Kidney capillary endothelial cell (primary cell): ENCODE data around the gene SMARCB1.

Experiments used
- DNase-seq: peaks from one replicate; pipeline ENCODE4 v3.0.0-alpha.2; 2018; ENCODE audit warnings: low spot score

SMARCB1 gene

GRCh38 chr22:23762842-23763578, 23.8 kb upstream of the SMARCB1 start, which contains the start of gene C22orf15:
TSS of gene C22orf15 (plus strand) at chr22:23762990. CDS start at chr22:23763307, 317 bp downstream.
- no peak for DNase-seq

DNA sequence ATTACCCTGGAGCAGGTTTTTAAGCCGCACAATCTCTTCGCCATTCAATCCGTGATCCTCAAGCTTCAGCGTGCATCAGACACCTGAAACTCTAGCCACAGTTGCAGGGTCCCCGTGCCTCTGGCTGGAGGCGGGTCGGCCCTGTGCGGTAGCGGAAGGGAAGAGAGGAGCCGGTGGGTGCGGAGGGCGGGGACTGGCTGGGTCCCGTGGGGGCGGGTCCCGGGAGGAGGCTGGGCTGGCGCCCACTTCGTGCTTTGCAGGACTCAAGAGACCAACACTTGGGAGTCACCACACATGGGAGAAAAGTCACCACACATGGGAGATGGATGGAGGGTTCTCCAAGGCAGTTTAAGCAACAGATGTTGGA, 23.2 kb upstream of the SMARCB1 start:
- no peak for DNase-seq

DNA sequence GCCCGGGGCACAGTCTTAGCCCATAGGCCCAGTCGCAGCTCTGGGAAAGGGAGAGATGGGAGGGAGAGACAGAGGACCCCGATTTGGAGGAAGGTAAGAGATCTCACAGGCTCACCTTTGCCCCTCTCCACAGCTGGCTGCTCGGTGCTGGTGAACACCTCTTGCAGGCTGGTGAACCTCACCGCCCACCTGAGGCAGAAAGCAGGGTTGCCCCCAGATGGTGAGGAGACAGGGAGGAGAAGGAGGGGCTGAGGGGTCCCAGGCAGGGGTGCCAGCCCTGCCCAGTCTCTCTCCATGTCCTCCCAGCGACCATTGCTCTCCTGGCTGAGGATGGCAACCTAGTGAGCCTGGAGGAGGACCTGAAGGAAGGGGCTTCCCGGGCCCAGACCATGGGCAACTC, 22.8 kb upstream of the SMARCB1 start:
- no peak for DNase-seq

- no peak for DNase-seq
Observed at GRCh38 chr22:23764899-23765881, 21.6 kb upstream of the SMARCB1 start.

GRCh38 chr22:23767303-23767672, 19.5 kb upstream of the SMARCB1 start:
- no peak for DNase-seq

DNA sequence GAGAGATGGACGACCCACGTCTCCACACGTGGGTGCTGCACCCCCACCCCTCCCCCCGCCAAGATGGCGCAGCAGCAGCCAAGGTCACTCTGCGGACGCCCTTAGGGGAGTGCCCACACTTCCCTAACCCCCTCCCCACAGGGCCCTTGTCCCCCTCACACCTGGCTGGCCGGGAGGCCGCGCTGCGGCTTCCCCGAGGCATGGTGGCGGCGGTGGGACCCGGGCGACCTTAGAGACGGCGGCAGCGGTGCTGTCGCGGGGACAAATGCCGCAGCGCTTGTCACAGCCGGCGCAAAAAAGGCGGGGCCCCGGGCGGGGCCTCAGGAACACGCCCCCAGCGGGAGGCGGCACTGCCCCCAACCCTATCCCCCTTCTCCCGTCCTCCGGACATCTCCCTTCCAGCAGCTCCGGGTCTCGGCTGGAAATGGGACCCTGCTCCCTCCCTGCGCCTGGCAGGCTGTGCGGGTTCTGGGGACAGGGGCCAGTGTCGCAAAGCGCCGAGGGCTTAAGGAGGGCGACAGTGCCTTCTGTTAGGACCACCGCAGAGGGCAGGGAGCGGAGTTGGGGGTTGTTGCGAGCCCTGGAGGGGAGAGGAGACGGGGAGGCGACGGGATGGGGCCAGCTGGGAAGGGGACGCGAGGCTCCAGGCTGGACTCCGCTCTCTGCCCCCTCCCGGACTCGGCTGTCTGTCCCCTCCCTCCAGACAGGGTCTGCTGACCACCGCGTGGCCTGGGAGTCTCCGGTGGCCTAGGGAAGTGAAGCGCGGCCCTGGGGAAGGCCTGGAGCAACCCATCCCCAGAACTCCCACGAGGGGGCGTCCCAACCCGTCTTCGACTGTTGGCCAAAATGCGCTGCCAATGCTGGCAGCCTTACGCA, 18.9 kb upstream of the SMARCB1 start, which contains the start of gene CHCHD10:
CHCHD10 (minus strand) TSS at position 300 of the 876 bp plus-strand sequence; CDS start at position 202, 98 bp downstream.
- peak; percentile 77 for DNase-seq

DNA sequence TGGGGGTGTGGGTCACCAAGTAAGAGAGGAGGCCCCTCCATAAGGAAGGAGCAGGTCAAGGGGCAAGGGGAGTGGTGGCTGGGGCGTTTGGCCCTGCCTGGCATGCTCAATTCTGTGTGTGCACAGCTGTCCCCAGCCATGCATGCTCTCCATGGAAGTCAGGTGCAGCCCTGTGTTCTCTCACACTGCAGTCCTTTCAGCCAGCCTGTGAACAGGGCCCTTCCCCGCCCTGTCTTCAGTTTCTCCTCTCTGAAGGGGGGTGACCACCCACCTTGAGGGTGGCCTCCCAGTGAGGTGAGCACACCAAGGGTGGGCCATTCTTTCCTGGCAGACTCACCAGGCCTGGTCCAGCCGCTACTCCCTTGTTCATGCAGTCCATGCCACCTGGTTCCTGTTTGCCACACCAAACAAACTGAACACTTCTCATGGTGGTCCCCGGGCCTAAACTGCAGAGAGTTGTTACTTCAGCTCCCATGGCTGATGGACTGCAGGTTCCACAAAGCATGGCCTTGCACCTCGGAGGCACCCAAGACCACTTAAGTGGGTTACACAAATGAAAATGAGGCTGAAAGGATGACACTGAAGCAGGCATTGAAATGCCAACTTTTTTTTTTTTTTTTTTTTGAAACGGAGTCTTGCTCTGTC, 17.3 kb upstream of the SMARCB1 start:
- DNase-seq, result no peak

- DNase-seq, result no peak
Observed at GRCh38 chr22:23772315-23772648, 14.5 kb upstream of the SMARCB1 start.

DNA sequence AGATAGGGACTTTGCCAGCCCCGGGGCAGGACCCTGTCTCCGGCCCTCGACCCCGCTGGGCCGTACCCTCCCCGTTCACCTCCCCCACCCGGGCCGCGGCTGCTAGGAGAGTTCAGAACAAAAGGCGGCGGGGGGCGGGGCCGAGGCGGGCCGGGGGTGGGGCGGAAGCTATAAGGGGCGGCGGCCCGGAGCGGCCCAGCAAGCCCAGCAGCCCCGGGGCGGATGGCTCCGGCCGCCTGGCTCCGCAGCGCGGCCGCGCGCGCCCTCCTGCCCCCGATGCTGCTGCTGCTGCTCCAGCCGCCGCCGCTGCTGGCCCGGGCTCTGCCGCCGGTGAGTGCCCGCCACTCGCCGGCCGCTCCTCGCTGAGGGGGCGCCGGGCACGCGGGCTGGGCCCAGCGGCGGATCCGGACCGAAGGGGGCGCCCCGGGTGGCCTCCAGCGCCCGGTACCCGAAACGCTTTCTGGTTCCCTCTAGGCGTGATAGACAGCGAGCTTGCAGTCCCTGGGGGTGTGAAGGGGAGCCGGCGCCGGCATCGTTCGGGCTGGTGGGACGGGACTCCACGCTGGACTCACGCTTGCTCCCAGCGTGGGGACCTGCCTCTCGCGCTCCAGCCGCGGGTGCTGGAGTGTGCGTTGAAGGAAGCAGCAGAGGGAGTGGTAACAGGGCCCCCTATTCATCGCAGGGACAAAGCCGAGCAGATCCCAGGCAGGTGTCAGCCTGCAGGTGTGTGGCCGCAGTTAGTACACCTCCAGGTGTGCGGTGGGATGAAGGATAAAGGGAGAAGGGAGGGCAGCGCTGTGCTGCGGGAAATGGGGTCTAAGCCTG, 13.9 kb upstream of the SMARCB1 start, which contains the start of gene MMP11:
MMP11 (plus strand) TSS at position 201 of the 825 bp plus-strand sequence; CDS start at position 223, 22 bp downstream.
- DNase-seq, result no peak

DNA sequence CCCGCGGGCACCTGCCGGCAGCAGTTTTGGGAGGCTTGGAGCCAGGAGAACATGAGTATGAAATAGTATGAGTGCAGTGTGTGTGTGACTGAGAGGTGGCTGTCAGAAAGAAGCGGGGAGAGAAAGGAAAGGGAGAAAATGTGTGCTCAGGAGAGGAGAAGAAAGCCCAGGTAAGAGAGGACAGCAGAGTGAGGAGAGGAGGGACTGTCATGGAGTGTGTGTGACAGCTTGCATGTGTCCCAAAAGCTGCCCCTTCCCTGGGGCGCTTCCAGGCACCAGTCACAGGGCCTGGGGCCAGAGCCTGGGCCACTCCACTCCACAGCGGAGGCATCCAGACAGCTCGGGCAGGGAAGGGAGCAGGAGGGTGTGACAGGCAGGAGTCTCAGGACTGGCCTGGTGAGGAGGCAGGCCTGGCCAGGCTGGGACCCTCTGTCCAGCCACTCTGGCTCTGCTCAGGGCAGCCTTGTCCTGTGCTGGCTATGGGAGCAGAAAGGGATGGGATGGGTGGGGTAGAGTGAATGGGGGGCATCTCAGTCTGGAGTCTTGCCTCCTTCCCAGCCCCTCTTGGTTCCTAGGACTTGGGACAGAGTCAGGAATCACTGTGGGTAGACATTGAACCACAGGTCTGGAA, 13.2 kb upstream of the SMARCB1 start:
- DNase-seq, result no peak

DNA sequence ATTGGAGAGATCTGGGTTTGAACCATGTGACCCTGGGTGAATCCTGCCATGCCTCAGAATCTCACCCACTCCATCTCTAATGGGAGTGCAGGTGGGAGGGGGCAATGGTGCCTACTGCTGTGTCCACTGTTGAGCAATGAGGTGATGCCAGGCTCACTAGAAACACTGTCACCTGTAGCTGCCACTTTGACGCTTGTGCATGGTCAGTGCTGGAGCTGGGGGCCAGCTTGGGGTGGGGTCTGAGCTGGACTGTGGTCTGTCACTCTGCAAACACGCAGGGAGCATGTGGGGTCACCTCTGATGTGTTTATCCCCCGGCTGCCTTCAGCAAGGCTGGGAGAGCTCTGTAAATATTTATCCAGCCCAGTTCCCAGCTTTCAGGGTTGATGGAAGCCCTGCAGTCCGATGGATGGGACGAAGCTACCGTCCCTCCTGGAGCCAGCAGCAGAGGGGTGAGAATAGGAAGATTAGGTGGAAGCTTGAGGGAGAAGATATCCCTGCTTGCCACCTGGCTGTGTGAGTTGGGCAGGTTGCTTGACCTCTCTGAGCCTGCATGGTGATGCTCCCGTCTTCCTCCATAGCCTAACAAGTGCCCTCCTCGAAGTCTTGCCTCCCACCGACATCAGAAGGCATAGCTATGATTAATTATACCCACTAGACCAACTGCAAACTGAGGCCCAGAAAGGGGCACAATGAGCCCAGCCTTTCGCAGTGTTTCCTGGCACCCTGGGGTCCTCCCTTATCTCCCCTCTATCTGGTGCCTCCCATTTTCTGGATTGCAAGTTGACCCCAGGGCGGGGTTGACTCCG, 12.4 kb upstream of the SMARCB1 start:
- no peak for DNase-seq

- DNase-seq, result no peak
Observed at GRCh38 chr22:23774922-23775436, 11.8 kb upstream of the SMARCB1 start.

GRCh38 chr22:23775779-23776375, 10.9 kb upstream of the SMARCB1 start:
- DNase-seq, result no peak

DNA sequence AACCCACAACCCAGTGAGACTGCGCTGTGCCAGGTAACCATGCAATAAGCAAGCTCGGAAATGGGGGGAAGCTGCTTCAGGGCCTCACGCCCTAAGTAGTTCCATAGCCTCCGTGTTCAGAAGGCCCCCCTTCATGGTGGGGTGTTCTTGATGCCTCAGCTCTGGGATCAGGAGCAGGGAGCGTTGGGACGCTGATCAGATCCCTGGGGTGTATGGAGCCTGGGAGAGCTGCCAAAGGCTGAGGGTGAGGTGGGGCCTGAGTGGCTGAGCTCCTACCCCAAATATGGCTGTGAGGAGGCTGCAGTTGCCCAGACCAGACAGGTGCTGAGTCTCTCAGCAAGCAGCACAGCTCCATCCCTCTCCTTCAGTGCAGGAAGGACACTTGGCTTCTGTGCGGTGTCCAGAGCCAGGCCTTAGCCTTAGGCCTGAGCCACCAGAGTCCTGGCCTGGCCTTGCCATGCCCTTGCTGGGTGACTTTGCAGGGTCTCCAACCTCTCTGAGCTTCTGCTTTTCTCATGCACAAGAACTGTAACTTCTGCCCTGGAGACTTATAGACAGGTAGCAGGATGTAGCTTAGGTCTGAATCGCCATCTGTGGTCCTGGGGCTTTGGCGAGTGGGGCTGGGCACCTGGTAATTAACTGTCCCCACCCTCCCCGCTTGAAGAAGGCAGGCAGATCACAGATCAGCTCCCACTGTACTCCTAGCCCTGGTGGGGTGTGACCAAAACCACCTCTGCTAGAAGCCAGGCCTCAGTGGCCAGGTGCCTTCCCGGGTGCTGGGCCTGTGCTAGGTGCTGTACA, 8.8 kb upstream of the SMARCB1 start:
- no peak for DNase-seq

GRCh38 chr22:23778577-23778900, 8.2 kb upstream of the SMARCB1 start:
- no peak for DNase-seq

GRCh38 chr22:23779083-23779482, 7.7 kb upstream of the SMARCB1 start:
- DNase-seq, result no peak

- no peak for DNase-seq
Observed at GRCh38 chr22:23779731-23780130, 7.0 kb upstream of the SMARCB1 start.
